GM21360 (cell line): ENCODE results near the gene CPA4.

Experiments used
- ATAC-seq: cut with Tn5 transposase; IDR thresholded peaks from one replicate; pipeline ENCODE4 v1.9.1; 2021; ENCODE audit warnings: mild to moderate bottlenecking, moderate library complexity; ENCODE audit not compliant: unreplicated experiment

CPA4 gene

DNA sequence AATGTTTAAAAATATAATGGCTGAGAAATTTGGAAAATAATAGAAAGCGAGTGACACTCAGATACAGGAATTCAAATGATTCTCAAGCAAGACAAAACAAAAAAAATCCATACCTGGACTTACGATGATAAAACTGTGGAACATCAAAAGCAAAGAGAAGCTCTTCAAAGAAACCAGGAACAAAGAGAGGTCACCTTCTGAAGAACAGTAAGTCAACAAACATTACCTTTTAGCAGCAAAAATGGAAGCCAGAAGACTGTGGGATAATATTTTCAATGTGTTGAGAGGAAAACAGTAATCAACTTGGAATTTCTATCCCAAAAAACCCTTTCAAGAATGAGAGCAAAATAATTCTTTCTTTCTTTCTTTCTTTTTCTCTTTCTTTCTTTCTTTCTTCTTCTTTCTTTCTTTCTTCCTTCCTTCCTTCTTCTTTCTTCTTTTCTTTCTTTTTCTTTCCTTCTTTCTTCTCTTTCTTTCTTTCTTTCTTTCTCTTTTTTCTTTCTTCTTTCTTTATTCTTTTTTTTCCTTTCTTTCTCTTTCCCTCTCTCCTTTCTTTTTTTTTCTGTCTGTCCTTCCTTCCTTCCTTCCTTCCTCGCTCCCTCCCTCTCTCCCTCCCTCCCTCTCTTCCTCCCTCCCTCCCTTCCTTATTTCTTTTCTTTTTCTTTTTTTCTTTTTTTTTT lies 49.9 kb downstream of the CPA4 start:
- ATAC-seq, result no peak

- no peak for ATAC-seq
These were observed 51.4 kb downstream of the CPA4 start, which contains the start of gene CPA5 for GRCh38 chr7:130344271-130344866. Gene CPA5 (plus strand): TSS chr7:130344816. CDS start chr7:130346486, 1,670 bp downstream.

DNA sequence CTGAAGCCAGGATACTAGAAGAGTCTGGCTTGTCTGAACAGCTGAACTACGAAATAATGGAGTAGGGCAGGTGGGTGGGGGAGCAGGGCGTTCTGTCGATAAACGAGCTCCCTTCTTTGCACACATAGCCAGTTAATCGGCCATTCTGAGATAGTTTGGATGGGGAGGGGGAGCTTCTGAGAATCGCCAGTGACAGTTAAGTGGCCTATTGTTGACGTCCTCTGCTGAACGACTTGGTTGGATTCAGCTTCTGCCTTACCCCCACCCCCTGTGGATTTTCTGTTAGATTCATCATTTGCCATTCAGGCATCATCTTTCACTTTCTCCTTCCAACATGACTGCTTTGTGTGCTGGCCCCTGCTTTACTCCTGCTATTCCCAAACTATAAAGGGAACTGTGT lies 52.2 kb downstream of the CPA4 start:
- no peak for ATAC-seq

DNA sequence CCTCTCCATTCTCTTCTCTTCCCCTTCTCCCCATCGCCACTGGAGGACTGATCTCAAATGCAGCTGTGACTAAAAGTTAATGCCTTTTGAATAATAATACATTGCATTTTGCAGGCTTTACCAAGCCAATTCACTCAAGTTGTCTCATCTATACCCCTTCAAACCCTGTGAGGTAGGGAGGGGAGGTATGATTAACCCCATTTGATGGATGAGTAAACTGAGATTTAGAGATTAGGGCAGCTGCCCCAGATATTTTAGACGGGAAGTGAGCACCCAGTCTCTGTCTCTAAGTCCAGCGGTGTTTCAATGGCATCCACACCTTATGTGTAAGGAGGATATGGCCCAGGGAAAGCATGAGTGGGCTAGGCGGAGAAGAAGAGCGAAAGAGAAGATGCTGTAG lies 52.8 kb downstream of the CPA4 start:
- ATAC-seq, result no peak

DNA sequence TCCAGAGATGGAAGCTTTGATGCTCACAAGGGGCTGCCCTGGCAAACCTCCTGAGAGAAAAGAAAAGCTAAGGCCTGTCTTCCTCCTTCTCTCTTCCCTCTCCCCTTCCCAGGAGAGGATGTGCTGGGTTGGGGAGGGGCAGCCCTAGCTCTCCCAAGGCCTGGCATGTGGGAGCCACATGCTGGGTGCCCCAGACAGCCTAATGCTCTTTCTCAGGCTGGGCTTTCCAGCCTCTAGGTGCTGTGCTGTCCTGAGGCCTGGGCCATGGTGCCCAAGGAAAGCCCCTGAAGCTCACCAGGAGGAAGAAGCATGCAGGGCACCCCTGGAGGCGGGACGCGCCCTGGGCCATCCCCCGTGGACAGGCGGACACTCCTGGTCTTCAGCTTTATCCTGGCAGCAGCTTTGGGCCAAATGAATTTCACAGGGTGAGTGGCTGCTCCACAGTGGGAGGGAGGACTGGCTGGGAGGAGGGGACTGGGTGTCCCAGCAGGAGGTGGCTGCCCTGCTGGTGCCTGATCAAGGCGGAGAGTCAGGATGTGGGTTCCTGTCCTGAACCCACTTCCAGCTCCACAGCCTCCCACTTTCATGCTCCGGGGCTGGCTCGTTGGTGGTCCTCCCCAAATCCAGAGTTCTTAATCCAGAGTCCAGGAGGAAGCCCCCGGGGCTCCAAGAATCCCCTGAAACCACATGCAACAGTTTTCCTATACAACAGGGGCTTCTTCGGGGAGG lies 53.4 kb downstream of the CPA4 start:
- ATAC-seq, result no peak

GRCh38 chr7:130346941-130347340 lies 54.0 kb downstream of the CPA4 start:
- no peak for ATAC-seq

- peak; percentile 48 for ATAC-seq
These were observed 57.2 kb downstream of the CPA4 start for GRCh38 chr7:130349911-130350782.

GRCh38 chr7:130350945-130351790 lies 58.2 kb downstream of the CPA4 start:
- ATAC-seq, result peak; percentile 43

GRCh38 chr7:130351791-130352090 lies 58.8 kb downstream of the CPA4 start:
- ATAC-seq, result no peak

GRCh38 chr7:130352194-130353074 lies 59.5 kb downstream of the CPA4 start:
- no peak for ATAC-seq

DNA sequence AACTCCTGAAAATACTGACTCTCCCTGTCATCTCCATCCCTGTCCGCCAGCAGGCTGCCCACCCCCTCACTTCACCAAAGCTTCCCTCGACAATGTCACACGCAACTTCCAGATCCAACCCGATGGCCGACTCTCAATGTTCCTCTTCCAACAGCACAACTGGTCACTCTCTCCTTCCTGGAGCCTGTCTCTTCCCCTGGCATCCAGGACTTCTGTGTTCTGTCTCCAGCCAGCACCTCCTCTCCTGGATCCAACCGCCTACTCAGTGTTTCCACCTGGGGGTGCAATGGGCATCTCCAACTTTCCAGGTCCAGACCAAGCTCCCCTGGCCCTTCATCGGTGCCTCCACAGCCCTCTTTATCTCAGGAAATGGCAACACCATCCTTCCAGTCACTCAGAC lies 60.2 kb downstream of the CPA4 start:
- no peak for ATAC-seq

- no peak for ATAC-seq
These were observed 63.3 kb downstream of the CPA4 start for GRCh38 chr7:130356121-130356875.

DNA sequence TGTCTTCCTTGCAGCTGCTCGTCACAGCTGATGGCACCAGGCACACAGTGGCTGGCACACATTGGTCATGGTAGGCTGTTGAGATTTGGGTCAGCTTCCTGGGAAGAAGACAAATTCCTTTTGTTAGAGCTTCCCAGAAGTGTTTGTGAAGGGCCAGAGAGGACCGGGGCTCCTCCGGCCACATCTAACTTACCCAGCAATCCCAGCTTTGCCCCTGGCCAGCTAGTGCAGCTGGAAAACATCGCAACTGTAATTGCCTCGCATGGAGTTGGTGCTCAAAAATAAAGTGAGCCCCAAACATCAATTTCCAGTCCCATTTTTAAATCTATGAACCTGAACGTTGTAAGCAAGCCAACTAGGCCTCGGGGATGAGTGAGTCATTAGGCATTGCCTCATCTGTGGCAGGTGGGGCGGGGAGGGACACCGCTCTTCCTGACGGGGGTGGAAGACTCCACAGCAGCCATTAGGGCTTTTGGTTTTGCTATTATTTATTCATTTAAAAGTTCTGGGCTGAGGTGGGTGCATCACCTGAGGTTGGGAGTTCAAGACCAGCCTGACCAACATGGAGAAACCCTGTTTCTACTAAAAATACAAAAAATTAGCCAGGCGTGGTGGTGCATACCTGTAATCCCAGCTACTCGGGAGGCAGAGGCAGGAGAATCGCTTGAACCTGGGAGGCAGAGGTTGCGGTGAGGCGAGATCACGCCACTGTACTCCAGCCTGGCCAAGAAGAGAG lies 64.1 kb downstream of the CPA4 start:
- no peak for ATAC-seq

DNA sequence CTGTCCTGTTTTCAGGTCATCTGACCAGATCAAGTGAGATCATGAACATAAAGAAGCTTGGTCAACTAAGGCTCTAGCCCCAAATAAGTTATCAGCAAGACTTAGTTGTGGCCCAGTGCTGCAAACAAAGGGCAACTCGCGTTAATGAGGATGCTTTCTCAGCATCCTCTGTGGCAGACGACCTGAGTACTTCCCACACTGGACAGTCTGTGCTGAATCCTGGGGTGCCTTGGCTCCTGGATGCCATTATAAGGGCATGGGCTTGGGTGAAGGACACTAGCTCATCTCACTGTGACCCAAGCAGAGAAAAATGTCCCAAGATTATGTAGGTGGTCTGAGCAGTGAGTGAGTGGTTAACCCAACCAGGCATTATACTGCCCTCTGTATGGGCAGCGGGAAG lies 65.5 kb downstream of the CPA4 start:
- ATAC-seq, result no peak

DNA sequence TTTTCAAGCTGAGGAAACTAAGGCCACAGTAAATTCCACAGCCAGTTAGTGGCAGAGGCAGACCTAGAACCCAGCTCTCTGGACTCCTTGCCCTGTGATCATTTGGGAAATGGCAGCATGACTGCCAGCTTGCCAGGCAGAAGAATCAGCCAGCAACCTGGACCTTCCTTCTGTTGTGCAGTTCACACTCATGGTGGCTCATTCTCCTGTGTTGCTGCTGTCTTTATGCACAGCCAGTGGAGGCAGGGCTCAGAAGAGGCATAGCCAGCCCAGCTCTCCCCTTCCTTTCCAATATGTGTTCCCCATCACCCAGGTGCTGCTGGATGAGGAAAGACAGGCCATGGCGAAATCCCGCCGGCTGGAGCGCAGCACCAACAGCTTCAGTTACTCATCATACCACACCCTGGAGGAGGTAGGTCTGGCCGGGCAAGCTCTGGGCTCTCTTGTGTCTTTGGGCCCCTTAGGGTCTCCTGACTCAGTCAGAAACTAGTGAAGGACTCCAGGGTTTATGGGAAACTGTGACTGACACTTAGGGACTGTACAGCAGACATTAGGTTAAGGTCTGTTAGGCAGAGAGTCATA lies 66.4 kb downstream of the CPA4 start:
- ATAC-seq, result no peak

GRCh38 chr7:130360518-130360917 lies 67.6 kb downstream of the CPA4 start:
- no peak for ATAC-seq

- no peak for ATAC-seq
These were observed 68.7 kb downstream of the CPA4 start for GRCh38 chr7:130361681-130362080.
